IPS DF 6.9 (cell line): Measurements from ENCODE around the gene KCNJ9.

ENCODE experiments used
- DNase-seq: peaks from one replicate; pipeline ENCODE4 v3.0.0-alpha.2; 2013; ENCODE audit warnings: low read depth, low spot score
- H3K27ac ChIP-seq: one replicate; pipeline ENCODE4 v1.5.1; 2013; ENCODE audit warnings: low read length, control low read depth
- H3K27me3 ChIP-seq: 2 replicates; pipeline ENCODE4 v1.6.1; 2013; ENCODE audit warnings: mild to moderate bottlenecking, low read length; ENCODE audit not compliant: control insufficient read depth, insufficient read depth
- H3K36me3 ChIP-seq: 2 replicates; pipeline ENCODE4 v1.6.1; 2013; ENCODE audit warnings: low read length; ENCODE audit not compliant: control insufficient read depth, insufficient read depth
- H3K4me1 ChIP-seq: 2 replicates; pipeline ENCODE4 v1.6.1; 2013; ENCODE audit warnings: low read length; ENCODE audit not compliant: control insufficient read depth, insufficient read depth
- H3K4me3 ChIP-seq: 2 replicates; pipeline ENCODE4 v1.5.1; 2013; ENCODE audit warnings: mild to moderate bottlenecking, low read length
- H3K9me3 ChIP-seq: 2 replicates; pipeline ENCODE4 v1.6.1; 2013; ENCODE audit warnings: low read length, inconsistent platforms; ENCODE audit not compliant: control insufficient read depth, insufficient read depth
- WGBS: extraction: QIAGEN DNeasy Blood & Tissue Kit; methylation state at CpG from one replicate; pipeline ENCODE4 v1.1.7; 2013; ENCODE audit warnings: mixed read lengths, missing lambda C conversion rate; ENCODE audit not compliant: insufficient read length, insufficient coverage; 5-methylcytosine and 5-hydroxymethylcytosine counted together

The KCNJ9 gene

DNA sequence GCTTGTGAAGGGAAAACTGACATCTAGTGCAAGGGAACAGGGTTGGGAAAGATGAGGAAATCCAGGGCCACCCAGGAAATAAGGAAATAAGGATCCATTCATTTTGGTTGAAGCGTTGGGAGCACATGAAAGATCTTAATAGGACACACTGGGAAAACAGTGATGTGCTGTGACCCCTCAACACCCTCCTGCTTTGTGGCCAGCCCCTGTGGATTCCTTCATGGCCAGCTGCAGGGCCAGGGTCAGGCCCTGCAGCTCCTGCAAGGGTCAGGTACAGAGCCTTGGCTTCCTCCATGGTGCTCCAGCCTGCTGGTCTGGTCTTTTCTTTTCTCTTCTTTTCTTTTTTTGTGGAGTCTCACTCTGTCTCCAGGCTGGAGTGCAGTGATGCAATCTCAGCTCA is 30.7 kb upstream of the KCNJ9 start:
- Histone ChIP-seq H3K4me1 (peaks cover 4% of the 10 kb centered on the region; the same call in 1 of the 2 replicates), H3K27ac (no peak overlapping the region), H3K27me3 (no peaks in the 10 kb centered on the region), H3K4me3 (no peak overlapping the region), H3K36me3 (no peaks in the 10 kb centered on the region), H3K9me3 (no peaks in the 10 kb centered on the region)
- DNase-seq = no peak
- no CpG with 5 or more reads among the region's 1 CpG for WGBS

DNA sequence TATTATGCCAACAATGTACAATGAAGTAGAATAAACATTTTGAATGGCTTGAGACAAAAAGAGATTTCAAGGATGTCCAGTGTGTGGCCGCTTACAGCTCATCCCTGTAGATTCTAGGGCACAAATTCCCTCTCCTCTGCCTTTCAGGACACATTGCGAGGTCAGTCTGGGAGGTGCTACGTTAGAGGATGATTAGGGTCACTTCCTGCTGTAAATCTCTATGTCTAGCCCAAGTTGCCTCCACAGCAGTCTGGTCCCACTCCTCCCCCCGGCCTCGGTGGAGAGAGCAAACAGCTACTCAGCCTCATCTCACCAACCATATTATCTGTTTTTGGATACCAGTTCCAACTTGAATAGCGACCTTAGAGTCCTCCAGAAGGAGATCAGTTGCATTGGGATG is 28.4 kb upstream of the KCNJ9 start:
- Histone ChIP-seq H3K9me3 (no peaks in the 10 kb centered on the region), H3K36me3 (no peaks in the 10 kb centered on the region), H3K4me3 (no peak overlapping the region), H3K4me1 (no peaks in the 10 kb centered on the region), H3K27me3 (no peaks in the 10 kb centered on the region), H3K27ac (no peak overlapping the region)
- no CpG with 5 or more reads among the region's 6 CpGs for WGBS
- no peak for DNase-seq

DNA sequence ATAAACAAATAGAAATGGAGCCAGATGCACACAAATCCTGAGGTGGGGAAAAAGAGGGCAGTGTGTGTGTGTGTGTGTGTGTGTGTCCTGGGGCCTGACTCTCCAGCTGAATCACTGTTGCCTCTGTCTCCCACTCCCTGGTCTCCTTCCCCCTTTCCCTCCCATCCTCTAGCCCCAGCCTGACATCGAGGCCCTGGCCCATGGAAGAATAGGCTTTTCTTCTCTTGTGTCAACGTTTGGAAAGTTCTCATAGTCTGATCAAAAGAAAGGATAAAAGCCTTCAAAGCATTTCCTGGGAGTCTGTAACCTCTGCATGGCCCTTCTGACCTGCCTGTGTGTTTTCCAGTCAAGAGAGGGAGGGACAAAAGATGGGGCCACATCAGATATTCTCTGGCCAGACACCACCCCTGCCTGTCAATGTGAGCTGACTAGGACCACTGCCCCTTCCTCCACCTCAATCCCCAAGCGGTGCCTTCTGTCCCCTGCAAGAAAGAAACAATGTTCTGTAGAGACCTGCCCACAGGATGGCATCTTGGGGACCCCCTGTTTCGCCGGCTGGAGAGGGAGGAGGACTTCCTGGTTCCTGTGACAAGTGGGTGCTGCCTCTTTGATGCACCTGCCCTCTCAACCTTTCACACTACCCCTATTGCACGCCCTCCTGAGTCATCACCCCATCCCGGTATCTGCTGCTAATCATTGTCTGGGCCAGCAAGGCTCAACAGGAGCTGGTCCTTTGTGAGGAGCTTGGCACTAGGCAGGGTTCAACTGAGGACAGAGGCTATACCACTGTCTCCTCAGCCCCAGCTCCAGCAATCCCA is 27.6 kb upstream of the KCNJ9 start:
- H3K27me3 ChIP-seq = no peaks in the 10 kb centered on the region
- WGBS = no CpG with 5 or more reads among the region's 7 CpGs
- H3K27ac ChIP-seq = no peak overlapping the region
- no peaks in the 10 kb centered on the region for H3K4me1 ChIP-seq
- H3K9me3 ChIP-seq = no peaks in the 10 kb centered on the region
- DNase-seq = no peak
- no peak overlapping the region for H3K4me3 ChIP-seq
- H3K36me3 ChIP-seq = no peaks in the 10 kb centered on the region

DNA sequence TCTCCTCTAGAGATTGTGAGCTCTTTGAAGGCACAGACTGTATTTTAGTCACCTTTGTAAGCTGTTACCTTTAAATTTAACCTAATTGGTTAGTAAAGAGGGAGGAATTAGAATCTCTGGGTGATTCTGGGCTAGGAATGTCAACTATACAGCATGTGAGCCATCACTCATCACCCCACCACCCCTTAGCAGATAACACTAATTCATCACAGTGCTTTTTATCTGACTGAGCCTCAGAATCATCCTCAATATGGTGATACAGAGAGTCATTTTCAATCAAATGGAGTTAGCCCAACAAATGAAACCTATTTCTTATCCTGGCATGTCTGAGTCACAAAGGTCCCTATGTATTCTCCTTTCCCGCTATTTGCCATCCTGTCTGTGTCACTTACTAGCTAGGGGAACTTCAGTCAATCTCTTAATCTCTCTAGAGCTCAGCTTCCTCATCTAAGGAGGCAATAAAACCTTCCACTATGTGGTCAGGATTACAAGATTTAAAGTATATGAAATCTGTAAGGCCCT is 24.6 kb upstream of the KCNJ9 start:
- Histone ChIP-seq H3K27me3 (no peaks in the 10 kb centered on the region), H3K4me3 (no peak overlapping the region)

DNA sequence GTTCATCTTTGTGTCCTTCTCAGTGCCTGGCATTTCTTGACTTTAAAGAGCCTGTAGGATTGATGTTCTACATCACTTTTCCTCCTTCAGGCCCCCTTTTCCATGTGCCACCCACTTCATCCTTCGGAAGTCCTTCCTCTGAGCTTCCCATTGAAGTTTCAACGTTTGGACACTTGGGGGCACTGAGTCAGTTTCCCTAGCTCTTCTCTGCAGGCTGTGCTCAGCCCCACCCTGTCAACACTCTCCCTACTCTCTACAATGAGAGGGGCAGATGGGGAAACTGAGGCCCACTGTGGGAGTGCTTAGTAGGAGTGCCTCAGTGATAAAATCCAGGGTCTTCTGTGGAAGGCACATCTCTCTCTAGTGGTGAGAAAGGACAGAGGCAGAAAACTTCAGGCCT is 23.3 kb upstream of the KCNJ9 start:
- H3K4me3 ChIP-seq = no peak overlapping the region
- no CpG with 5 or more reads among the region's 2 CpGs for whole genome bisulfite sequencing
- no peak for DNase-seq
- peaks cover 7% of the 10 kb centered on the region for H3K4me1 ChIP-seq
- H3K27me3 ChIP-seq = no peaks in the 10 kb centered on the region
- H3K36me3 ChIP-seq = no peaks in the 10 kb centered on the region
- H3K27ac ChIP-seq = no peak overlapping the region
- H3K9me3 ChIP-seq = no peaks in the 10 kb centered on the region

More for the DNA sequence above, 24.6 kb upstream of the KCNJ9 start:
- WGBS = no CpG with 5 or more reads among the region's 1 CpG
- Histone ChIP-seq H3K4me1 (peaks cover 3% of the 10 kb centered on the region), H3K9me3 (no peaks in the 10 kb centered on the region), H3K27ac (no peak overlapping the region), H3K36me3 (no peaks in the 10 kb centered on the region)
- DNase-seq = no peak

DNA sequence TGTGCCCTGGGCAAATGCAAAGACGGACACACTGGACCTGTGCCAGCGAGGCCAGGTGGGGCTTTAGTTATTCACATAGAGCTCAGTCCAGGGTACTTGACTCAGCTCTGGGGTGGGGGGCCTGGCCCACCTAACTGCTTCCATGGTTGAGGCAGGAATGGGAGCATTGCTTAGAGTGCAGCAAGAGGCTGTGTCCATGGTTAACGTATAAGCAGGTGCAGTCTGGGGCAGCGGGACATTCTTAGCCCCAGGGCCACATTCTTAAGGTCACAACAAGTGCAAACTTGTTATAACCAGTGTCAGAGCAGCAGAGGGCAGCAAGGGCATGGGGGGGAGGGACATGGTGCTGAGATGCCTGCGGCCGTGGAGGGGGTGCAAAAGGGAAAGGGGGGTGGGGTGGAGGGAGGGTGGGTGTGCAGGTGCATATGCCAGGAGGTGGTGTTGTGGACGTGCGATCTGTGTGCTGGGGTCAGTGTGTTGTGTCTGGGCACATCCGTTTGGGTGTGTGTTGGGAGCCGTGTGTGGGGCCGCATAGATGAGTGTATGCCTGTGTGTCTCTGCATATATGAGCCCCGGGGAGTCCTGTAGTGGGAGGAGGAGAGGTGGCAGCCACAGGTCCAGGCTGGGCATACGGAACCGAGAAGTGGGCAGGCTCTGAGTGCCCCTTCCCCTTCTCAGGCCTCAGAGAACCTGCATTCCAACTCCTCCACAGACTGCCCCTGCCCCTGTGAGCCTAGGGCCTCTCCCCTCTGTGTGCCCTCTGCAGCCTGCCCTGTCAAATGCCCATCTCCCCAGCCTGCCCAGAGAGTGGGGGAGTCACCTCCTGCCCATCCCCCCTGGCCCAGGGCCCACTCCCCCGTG is 19.7 kb upstream of the KCNJ9 start:
- H3K27ac ChIP-seq = no peak overlapping the region
- H3K9me3 ChIP-seq = no peaks in the 10 kb centered on the region
- H3K27me3 ChIP-seq = no peaks in the 10 kb centered on the region
- no CpG with 5 or more reads among the region's 15 CpGs for WGBS
- no peak overlapping the region for H3K4me3 ChIP-seq
- no peak for DNase-seq
- H3K36me3 ChIP-seq = no peaks in the 10 kb centered on the region
- H3K4me1 ChIP-seq = peaks cover 7% of the 10 kb centered on the region

DNA sequence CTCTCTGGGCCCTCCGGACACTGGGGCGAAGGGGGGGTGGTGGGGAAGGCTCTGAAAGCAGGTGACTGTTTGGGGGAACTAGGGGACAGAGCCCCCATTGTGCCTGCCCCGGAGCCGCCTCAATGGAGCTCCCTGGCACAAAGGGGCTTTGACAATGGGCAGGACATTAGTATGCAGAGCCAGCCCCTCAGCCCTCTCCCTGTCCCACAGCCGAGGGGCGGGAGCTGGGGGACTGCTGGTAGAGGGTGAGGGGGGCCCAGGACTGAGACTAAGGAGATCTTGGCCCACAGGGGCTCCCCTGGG is 19.2 kb upstream of the KCNJ9 start:
- H3K27ac ChIP-seq = no peak overlapping the region
- H3K4me3 ChIP-seq = no peak overlapping the region
- peaks cover 8% of the 10 kb centered on the region for H3K4me1 ChIP-seq
- H3K36me3 ChIP-seq = no peaks in the 10 kb centered on the region
- DNase-seq = no peak
- H3K9me3 ChIP-seq = no peaks in the 10 kb centered on the region
- WGBS = no CpG with 5 or more reads among the region's 6 CpGs
- no peaks in the 10 kb centered on the region for H3K27me3 ChIP-seq

DNA sequence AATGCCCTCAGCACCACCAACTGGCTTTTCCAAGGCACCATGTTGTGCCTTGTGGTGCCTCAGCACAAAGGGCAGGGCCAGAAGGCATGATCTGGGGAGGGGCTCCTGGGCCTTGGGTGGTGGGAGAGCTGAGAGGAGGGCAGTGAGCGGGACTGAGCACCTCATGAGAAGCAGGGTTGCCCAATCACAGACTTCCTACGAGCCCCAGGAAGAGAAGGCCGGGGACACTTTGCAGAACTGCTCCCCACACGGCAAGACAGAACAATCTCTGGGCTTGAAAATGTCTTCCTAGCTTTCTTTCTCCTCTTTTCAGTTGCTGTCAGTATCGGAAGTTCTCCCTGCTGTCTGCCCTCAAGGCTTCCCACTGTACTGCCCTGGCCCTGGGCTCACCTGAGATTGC is 18.2 kb upstream of the KCNJ9 start:
- DNase-seq = no peak
- H3K4me1 ChIP-seq = peaks cover 12% of the 10 kb centered on the region
- no peaks in the 10 kb centered on the region for H3K9me3 ChIP-seq
- no peak overlapping the region for H3K4me3 ChIP-seq
- H3K27ac ChIP-seq = no peak overlapping the region
- WGBS = no CpG with 5 or more reads among the region's 5 CpGs
- no peaks in the 10 kb centered on the region for H3K36me3 ChIP-seq
- H3K27me3 ChIP-seq = no peaks in the 10 kb centered on the region

DNA sequence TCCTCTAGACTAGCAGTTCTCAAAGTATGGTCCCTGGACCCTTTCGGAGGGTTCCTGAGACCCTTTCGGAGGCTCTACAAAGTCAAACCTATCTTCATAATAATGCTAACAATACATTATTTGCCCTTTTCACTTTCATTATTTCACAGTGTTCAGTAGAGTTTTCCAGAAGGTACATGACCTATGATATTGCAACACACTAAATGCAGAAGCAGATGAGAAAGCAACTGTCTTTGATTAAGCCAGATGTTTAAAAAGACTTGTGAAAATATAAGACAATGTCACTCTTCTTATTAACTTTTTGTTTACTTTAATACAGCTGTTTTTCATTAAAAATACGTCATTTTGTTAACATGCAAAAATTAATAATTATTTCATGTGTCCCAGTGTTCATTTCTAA is 17.2 kb upstream of the KCNJ9 start:
- Histone ChIP-seq H3K4me1 (peaks cover 12% of the 10 kb centered on the region), H3K9me3 (no peaks in the 10 kb centered on the region), H3K36me3 (no peaks in the 10 kb centered on the region), H3K27ac (no peak overlapping the region), H3K27me3 (no peaks in the 10 kb centered on the region), H3K4me3 (no peak overlapping the region)
- no peak for DNase-seq
- no CpG with 5 or more reads among the region's 3 CpGs for WGBS

DNA sequence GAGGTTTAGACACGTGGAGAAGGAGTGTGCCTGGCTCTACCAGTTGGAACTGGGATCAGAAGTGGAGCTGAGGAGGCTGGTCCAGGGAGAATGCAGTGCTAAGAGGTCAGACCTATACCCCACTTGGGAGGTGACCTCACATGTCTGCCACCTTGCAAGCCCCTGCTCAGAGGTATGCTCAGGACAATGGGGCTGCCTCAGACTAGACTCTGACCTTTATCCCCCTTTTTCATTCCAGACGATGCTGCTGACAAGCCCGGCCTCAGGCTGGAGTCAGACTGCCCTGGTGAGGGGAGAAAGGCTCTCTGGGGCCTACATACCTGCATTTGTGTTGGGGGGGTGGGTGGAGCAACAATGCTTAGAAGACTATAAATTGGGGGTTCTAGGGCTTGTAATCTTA is 16.6 kb upstream of the KCNJ9 start:
- Histone ChIP-seq H3K4me1 (peaks cover 12% of the 10 kb centered on the region), H3K9me3 (no peaks in the 10 kb centered on the region), H3K27me3 (no peaks in the 10 kb centered on the region), H3K27ac (no peak overlapping the region), H3K36me3 (no peaks in the 10 kb centered on the region), H3K4me3 (no peak overlapping the region)
- WGBS = no CpG with 5 or more reads among the region's 3 CpGs
- DNase-seq = no peak
